Prostate gland (tissue), 2 donors: ENCODE measurements around the gene ZXDC.

Experiments used
- POLR2A ChIP-seq: fragments of 450-650 bp; IDR thresholded peaks from one replicate; pipeline ENCODE4 v1.6.1; 2016; ENCODE audit warnings: antibody characterized with exemption, mild to moderate bottlenecking
- TF ChIP-seq, protein P1 (sequence below), 4 experiments: fragments of 200-600 bp in 2 of 4; fragments of 450-650 bp in 2 of 4; sonication (generic) in 2 of 4; IDR thresholded peaks; 1 replicate in 3 of 4; 2 replicates in 1 of 4; pipeline ENCODE4 v1.5.1; 2016 to 2019; ENCODE audit warnings: antibody characterized with exemption in 4 of 4, mild to moderate bottlenecking in 2 of 4, moderate library complexity in 2 of 4

DNA sequence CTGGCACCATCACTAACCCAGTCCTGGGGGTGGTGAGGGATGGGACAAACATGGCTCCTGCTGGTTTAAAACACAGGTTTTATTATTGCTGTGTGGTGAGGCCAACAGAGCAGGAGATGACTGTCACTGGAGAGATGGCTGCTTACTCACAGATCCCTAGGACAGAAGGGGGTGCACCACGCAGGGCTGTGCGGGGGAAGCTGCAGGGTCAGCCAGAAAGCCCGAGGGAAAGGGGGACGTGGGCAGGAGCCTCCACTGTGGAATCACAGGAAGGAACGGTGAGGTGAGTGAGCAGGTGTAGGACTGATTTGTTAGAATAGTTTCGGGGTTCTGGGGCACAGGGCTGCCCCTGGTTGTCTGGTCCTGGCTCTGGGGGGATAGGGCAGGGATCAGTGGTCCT lies 73.5 kb downstream of the ZXDC start:
- no peak for TF ChIP-seq POLR2A
- TF ChIP-seq, protein P1, sequence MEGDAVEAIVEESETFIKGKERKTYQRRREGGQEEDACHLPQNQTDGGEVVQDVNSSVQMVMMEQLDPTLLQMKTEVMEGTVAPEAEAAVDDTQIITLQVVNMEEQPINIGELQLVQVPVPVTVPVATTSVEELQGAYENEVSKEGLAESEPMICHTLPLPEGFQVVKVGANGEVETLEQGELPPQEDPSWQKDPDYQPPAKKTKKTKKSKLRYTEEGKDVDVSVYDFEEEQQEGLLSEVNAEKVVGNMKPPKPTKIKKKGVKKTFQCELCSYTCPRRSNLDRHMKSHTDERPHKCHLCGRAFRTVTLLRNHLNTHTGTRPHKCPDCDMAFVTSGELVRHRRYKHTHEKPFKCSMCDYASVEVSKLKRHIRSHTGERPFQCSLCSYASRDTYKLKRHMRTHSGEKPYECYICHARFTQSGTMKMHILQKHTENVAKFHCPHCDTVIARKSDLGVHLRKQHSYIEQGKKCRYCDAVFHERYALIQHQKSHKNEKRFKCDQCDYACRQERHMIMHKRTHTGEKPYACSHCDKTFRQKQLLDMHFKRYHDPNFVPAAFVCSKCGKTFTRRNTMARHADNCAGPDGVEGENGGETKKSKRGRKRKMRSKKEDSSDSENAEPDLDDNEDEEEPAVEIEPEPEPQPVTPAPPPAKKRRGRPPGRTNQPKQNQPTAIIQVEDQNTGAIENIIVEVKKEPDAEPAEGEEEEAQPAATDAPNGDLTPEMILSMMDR (IDR thresholded peaks at IDR 0.05): no peak
